ENCODE results near the gene STPG4.
A peak's percentile ranks its signal among the peaks of the same experiment; 100 is the strongest.

Gene STPG4

DNA sequence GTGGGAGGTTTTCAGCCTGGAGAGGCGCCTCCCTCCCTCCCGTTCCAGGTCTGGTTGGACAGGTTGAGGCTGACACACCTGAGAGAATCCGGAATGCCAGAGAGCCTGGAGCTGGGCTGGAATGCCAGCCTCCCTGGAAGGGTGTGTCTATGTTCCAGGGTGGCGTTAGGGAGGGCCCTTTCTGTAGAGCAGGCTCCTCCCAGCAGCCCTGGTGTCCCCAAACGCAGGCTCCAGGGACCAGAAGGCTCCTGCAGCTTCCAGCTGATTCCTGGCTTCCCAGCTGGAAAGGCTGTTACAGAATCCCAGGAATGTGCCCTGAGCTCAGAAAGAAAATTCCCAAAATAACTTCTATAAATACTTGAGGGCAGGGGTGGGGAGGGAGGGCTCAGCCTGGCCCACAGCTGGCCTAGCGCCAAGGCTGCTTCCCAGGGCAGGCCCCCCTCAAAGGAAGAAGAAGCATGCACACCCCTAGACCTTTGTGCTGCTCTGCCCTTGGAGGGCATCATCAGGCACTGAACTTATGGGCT lies 85.4 kb downstream of the STPG4 start:
- H3K27me3 ChIP-seq (ENCODE audit: control insufficient read depth, insufficient read depth, low read length): no peaks in the 10 kb centered on the region
- peaks cover 25% of the 10 kb centered on the region for H3K4me1 ChIP-seq (ENCODE audit: control insufficient read depth, insufficient read depth, low read length)
- no peaks in the 10 kb centered on the region for H3K9me3 ChIP-seq (ENCODE audit: control insufficient read depth, insufficient read depth, low read length)
- H3K36me3 ChIP-seq (ENCODE audit: control insufficient read depth, insufficient read depth, low read length): no peaks in the 10 kb centered on the region
- H3K27ac ChIP-seq (ENCODE audit: low read depth, low read length): peak overlapping the region; percentile 53
- no peak overlapping the region for H3K4me3 ChIP-seq (ENCODE audit: low read depth, low read length)
- no peak overlapping the region for H3K9ac ChIP-seq (ENCODE audit: low read depth, low read length)

DNA sequence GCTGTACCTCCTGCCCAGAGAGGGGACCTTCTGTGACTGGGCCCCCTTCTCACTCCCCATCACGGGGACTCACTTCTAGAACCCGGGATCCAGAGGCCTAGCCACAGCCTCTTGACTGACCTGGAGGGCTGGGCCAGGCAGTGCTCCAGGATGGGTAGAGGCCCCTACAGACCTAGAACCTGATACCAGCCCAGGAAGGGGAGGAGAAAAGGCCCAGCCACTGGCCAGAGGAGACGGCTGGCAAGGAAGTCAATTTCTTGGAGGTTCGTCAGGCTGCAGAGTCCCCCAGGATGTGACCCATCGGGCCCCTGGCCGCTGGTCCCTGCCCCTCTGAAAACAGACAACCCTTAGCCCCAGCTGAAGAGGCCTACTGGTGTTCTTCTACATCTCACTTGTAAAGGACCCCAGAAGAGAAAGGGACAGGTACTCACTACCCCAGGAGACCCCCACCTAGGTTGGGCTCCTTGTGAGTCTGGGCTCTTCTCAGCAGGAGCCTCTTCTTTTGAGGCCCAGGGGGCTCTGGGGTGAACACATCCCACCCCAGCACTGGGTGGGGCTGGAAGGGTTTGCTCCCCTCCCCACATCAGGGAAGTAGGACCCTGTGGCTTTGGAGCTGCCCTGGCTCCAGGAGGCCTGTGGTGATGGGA lies 86.0 kb downstream of the STPG4 start:
- no peaks in the 10 kb centered on the region for H3K36me3 ChIP-seq (ENCODE audit: control insufficient read depth, insufficient read depth, low read length)
- peak overlapping the region; percentile 25 for H3K27ac ChIP-seq (ENCODE audit: low read depth, low read length)
- H3K4me1 ChIP-seq (ENCODE audit: control insufficient read depth, insufficient read depth, low read length): peaks cover 25% of the 10 kb centered on the region
- no peak overlapping the region for H3K4me3 ChIP-seq (ENCODE audit: low read depth, low read length)
- H3K27me3 ChIP-seq (ENCODE audit: control insufficient read depth, insufficient read depth, low read length): no peaks in the 10 kb centered on the region
- no peaks in the 10 kb centered on the region for H3K9me3 ChIP-seq (ENCODE audit: control insufficient read depth, insufficient read depth, low read length)
- no peak overlapping the region for H3K9ac ChIP-seq (ENCODE audit: low read depth, low read length)

DNA sequence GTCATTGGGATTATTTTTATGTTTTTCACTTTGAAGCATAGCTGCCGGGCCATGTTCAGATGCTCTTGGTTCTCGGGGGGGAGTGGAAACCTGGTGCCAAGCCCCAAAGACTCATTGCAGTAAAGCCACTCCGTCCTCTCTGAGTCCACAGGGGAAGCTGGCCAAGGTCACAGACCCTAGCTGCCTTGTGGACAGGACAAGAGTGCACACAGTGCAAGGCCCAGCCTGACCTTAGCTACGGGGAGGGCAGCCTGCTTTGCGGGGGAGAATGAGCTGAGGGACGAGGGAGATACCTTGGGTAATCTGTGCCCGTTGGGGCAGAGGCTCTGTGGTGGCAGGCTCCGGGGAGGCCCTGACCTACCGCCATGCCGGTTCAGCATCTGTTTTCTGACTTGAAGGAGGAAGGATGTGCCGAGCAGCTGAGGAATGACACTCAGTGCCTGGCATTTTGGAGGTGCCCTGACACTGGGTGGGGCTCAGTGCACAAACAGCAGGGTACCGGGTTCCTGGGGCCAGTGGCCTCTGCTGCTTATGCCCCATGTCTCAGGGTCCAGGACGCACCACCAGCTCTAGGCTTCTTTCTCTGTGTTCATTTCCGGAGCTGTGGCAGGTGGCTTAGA lies 87.2 kb downstream of the STPG4 start:
- Histone ChIP-seq H3K27me3 (ENCODE audit: control insufficient read depth, insufficient read depth, low read length) (no peaks in the 10 kb centered on the region), H3K9ac (ENCODE audit: low read depth, low read length) (no peak overlapping the region), H3K4me1 (ENCODE audit: control insufficient read depth, insufficient read depth, low read length) (peaks cover 25% of the 10 kb centered on the region), H3K27ac (ENCODE audit: low read depth, low read length) (no peak overlapping the region), H3K9me3 (ENCODE audit: control insufficient read depth, insufficient read depth, low read length) (no peaks in the 10 kb centered on the region), H3K36me3 (ENCODE audit: control insufficient read depth, insufficient read depth, low read length) (no peaks in the 10 kb centered on the region), H3K4me3 (ENCODE audit: low read depth, low read length) (no peak overlapping the region)

DNA sequence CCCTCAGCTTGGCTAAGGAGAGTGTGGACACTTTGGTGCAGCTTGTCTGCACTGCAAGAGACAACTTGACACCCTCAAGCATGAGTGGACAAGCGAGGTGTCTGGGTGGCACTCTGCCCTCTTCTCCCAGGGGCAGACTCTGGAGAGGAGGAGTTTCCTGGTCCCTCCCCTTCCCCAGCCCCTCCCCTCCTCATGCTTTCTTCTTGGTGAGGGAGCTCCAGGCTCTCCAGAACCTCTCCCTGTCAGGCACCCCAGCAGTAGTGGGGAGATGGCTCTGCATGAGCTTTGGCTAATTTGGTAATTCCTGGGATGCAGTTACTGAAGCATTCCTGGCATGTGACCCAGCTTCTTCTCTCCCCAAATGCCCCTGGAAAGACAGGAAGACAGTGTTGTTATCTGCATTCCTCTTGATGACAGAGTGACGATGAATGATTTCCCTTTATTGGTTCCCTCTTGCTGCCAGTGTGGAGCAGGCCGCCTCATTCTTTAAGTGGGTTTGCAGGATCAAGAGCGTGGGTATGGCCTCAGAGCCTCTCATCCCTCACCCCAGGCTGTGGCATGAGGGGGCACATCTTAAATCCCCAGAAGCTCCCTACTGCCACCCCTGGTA lies 89.2 kb downstream of the STPG4 start:
- Histone ChIP-seq H3K4me1 (ENCODE audit: control insufficient read depth, insufficient read depth, low read length) (peaks cover 20% of the 10 kb centered on the region), H3K4me3 (ENCODE audit: low read depth, low read length) (no peak overlapping the region), H3K9ac (ENCODE audit: low read depth, low read length) (no peak overlapping the region), H3K36me3 (ENCODE audit: control insufficient read depth, insufficient read depth, low read length) (no peaks in the 10 kb centered on the region), H3K9me3 (ENCODE audit: control insufficient read depth, insufficient read depth, low read length) (no peaks in the 10 kb centered on the region), H3K27me3 (ENCODE audit: control insufficient read depth, insufficient read depth, low read length) (no peaks in the 10 kb centered on the region), H3K27ac (ENCODE audit: low read depth, low read length) (no peak overlapping the region)

DNA sequence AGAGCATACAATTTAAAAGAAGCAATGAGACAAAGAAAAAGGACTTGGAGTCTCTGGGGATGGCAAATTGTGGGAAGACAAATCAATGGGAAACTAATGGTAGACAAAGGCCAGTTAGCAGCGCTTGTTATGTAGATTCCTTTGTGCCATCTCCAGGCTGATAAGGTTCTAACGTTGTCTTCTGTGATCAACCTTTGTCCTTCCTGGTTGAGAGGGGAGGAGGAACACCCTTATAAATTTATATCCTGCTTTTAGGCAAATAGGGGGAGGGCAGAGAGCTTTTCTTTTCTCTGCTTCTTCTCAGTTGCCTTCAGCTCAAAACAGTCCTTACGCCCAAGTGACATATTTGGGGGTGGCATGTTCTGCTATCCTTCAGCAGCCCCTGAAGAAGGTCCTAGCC lies 89.8 kb downstream of the STPG4 start:
- no peaks in the 10 kb centered on the region for H3K27me3 ChIP-seq (ENCODE audit: control insufficient read depth, insufficient read depth, low read length)
- no peaks in the 10 kb centered on the region for H3K9me3 ChIP-seq (ENCODE audit: control insufficient read depth, insufficient read depth, low read length)
- no peak overlapping the region for H3K27ac ChIP-seq (ENCODE audit: low read depth, low read length)
- peaks cover 16% of the 10 kb centered on the region for H3K4me1 ChIP-seq (ENCODE audit: control insufficient read depth, insufficient read depth, low read length)
- no peak overlapping the region for H3K4me3 ChIP-seq (ENCODE audit: low read depth, low read length)
- no peak overlapping the region for H3K9ac ChIP-seq (ENCODE audit: low read depth, low read length)
- no peaks in the 10 kb centered on the region for H3K36me3 ChIP-seq (ENCODE audit: control insufficient read depth, insufficient read depth, low read length)

DNA sequence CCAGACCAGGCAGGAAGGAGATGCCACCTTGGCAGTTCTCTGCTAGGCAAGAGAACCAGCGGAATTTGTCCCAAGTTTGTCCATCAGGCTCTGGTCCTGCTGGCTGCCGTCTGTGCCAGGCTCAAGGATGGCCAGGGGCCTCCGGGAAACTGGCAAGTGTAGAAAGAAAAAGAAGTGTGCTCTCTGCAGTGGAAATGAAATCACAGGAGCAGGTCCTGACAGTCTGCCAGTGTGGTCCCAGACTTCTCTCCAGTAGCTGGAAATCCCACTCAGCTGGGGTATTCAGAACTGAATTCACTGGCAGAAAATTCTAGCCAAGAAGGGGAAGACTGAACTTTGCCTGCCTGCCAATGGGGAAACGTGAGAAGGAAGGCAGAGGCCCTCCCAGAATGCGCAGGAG lies 91.0 kb downstream of the STPG4 start:
- no peaks in the 10 kb centered on the region for H3K9me3 ChIP-seq (ENCODE audit: control insufficient read depth, insufficient read depth, low read length)
- no peak overlapping the region for H3K4me3 ChIP-seq (ENCODE audit: low read depth, low read length)
- H3K9ac ChIP-seq (ENCODE audit: low read depth, low read length): no peak overlapping the region
- no peak overlapping the region for H3K27ac ChIP-seq (ENCODE audit: low read depth, low read length)
- H3K36me3 ChIP-seq (ENCODE audit: control insufficient read depth, insufficient read depth, low read length): no peaks in the 10 kb centered on the region
- H3K27me3 ChIP-seq (ENCODE audit: control insufficient read depth, insufficient read depth, low read length): no peaks in the 10 kb centered on the region
- H3K4me1 ChIP-seq (ENCODE audit: control insufficient read depth, insufficient read depth, low read length): peaks cover 5% of the 10 kb centered on the region; the same call in 1 of the 2 replicates

DNA sequence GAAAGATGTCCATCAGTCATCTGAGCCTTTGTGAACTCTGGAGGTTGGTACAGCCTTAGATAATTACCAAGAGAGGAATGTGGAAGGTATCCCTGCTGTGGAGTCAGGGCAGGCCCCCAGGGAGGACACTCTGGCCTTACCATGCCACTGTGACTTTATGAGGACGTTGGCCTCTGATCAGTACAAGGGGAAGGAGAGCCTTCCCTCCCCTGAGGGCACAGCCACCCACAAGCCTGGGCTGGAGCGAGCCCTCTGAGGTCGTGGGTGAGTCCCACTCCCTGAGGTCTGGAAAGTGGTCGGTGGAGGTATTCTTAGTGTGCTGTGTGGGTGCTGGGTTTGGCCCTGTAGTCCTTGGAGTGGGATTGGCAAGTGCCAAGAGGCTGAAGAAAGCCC lies 91.6 kb downstream of the STPG4 start:
- H3K4me3 ChIP-seq (ENCODE audit: low read depth, low read length): no peak overlapping the region
- H3K9me3 ChIP-seq (ENCODE audit: control insufficient read depth, insufficient read depth, low read length): no peaks in the 10 kb centered on the region
- peaks cover 5% of the 10 kb centered on the region; the same call in 1 of the 2 replicates for H3K4me1 ChIP-seq (ENCODE audit: control insufficient read depth, insufficient read depth, low read length)
- no peaks in the 10 kb centered on the region for H3K36me3 ChIP-seq (ENCODE audit: control insufficient read depth, insufficient read depth, low read length)
- no peak overlapping the region for H3K27ac ChIP-seq (ENCODE audit: low read depth, low read length)
- H3K27me3 ChIP-seq (ENCODE audit: control insufficient read depth, insufficient read depth, low read length): no peaks in the 10 kb centered on the region
- no peak overlapping the region for H3K9ac ChIP-seq (ENCODE audit: low read depth, low read length)

DNA sequence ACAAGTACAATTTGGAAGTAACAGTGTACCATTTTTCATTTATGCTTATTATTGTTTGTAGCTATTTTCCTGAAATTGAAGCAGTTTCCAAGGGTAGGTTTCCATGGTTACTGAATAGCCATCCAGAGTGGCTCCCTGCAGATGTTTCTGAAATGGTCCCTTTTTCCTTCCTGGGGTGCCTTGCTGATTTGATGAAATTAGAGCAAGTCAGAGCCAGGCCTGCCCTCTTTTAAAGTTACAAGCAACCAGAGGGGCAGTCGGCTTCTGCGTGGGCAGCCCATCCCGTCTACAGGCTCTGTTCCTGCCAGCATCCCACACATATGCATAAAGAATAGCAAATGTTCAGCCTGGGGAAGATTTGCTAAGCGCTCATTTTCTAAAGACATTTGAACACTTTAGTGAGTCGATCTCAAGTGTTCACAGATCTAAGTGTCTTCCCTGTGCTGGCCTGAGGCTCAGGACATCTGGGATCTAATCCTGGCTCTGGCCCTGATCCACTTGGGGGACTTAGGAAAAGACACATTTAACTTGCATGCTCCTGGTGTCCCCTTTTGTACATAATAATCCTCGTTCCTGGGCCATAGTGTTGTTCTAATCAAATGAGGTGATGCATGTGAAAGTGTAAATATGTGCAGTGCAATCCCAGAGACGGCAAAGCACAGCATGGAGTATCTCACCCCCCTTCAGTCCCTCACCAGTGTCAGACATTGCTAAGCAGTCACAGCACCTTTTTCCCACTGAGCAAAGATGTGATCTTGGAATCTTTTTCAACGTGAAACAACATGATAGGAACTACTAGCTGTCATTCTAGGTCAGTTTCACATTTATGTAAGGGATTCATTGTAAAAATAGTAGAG lies 92.2 kb downstream of the STPG4 start:
- H3K4me1 ChIP-seq (ENCODE audit: control insufficient read depth, insufficient read depth, low read length): peaks cover 11% of the 10 kb centered on the region
- H3K9me3 ChIP-seq (ENCODE audit: control insufficient read depth, insufficient read depth, low read length): no peaks in the 10 kb centered on the region
- no peak overlapping the region for H3K9ac ChIP-seq (ENCODE audit: low read depth, low read length)
- no peak overlapping the region for H3K4me3 ChIP-seq (ENCODE audit: low read depth, low read length)
- no peaks in the 10 kb centered on the region for H3K27me3 ChIP-seq (ENCODE audit: control insufficient read depth, insufficient read depth, low read length)
- no peak overlapping the region for H3K27ac ChIP-seq (ENCODE audit: low read depth, low read length)
- H3K36me3 ChIP-seq (ENCODE audit: control insufficient read depth, insufficient read depth, low read length): no peaks in the 10 kb centered on the region

DNA sequence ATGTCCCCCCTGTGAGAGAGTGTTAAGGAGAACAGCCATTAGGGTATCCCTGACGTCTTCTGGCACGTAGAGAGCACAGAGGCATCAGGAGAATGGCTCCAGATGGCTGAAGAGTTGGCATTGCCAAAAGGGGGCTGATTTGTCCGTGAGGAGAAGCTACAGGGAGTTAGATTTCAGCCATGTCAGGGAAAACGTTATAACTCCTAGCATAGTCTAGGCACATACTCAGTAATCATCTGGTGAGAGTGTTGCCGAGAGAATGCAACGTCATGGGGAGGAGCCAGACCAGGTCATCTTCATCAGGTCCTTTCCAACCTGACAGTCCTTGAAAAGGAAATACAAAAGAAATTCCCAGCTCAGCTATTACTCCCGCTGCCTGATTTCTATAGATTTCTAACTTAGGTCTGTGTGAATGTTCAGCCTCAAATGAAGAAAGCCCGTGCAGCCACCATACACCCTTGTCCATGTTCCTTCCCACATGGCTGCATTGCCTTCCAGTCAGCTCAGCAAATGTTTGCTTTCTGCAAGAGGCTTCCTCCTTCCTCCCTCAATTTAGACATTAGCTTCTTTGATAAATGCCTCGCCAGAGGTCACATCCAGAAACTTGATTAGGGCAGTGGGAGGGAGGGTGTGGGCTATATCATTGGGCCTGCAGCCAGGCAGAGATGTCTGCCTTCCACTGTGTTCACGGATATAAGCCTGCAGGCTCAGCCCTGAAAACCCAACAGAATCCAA lies 93.0 kb downstream of the STPG4 start:
- H3K4me1 ChIP-seq (ENCODE audit: control insufficient read depth, insufficient read depth, low read length): peaks cover 14% of the 10 kb centered on the region
- no peak overlapping the region for H3K9ac ChIP-seq (ENCODE audit: low read depth, low read length)
- H3K4me3 ChIP-seq (ENCODE audit: low read depth, low read length): no peak overlapping the region
- no peaks in the 10 kb centered on the region for H3K9me3 ChIP-seq (ENCODE audit: control insufficient read depth, insufficient read depth, low read length)
- no peaks in the 10 kb centered on the region for H3K36me3 ChIP-seq (ENCODE audit: control insufficient read depth, insufficient read depth, low read length)
- no peaks in the 10 kb centered on the region for H3K27me3 ChIP-seq (ENCODE audit: control insufficient read depth, insufficient read depth, low read length)
- no peak overlapping the region for H3K27ac ChIP-seq (ENCODE audit: low read depth, low read length)

DNA sequence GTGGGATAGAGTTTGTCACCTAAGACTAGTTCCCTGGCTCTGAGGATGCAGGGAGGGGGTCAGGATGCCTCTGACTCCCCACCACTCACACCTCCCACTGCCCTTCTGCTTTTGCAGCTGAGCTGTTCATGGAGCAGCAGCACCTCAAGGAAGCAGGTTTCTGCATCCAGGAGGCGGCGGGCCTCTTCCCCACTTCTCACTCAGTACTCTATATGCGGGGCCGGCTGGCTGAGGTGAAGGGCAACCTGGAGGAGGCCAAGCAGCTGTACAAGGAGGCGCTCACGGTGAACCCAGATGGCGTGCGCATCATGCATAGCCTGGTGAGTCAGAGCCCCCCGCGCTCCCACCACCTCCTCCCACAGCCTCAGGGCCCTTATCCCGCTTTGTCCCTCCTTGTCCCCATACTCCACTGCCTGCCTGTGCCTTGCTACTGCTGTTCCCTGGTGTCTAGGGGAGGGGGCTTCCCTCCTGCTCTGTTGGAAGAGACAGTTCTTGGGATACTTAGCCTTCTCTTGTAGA lies 94.4 kb downstream of the STPG4 start:
- H3K27ac ChIP-seq (ENCODE audit: low read depth, low read length): no peak overlapping the region
- no peak overlapping the region for H3K4me3 ChIP-seq (ENCODE audit: low read depth, low read length)
- peaks cover 27% of the 10 kb centered on the region for H3K4me1 ChIP-seq (ENCODE audit: control insufficient read depth, insufficient read depth, low read length)

More for the DNA sequence above, 94.4 kb downstream of the STPG4 start:
- Histone ChIP-seq H3K27me3 (ENCODE audit: control insufficient read depth, insufficient read depth, low read length) (no peaks in the 10 kb centered on the region), H3K36me3 (ENCODE audit: control insufficient read depth, insufficient read depth, low read length) (no peaks in the 10 kb centered on the region), H3K9ac (ENCODE audit: low read depth, low read length) (no peak overlapping the region), H3K9me3 (ENCODE audit: control insufficient read depth, insufficient read depth, low read length) (no peaks in the 10 kb centered on the region)

Data from HUES48 (cell line).